ENCODE data around the gene KRTAP20-2.

The KRTAP20-2 gene

GRCh38 chr21:30676737-30677136 is 41.7 kb downstream of the KRTAP20-2 start:
- no peak for DNase-seq

- no peak for DNase-seq
These were observed 45.6 kb downstream of the KRTAP20-2 start for GRCh38 chr21:30680586-30680985.

GRCh38 chr21:30684506-30684905 is 49.5 kb downstream of the KRTAP20-2 start:
- DNase-seq, result no peak

Measured in stimulated activated naive CD4-positive, alpha-beta T cell treated with Interleukin-2 at 50 U/mL for 16 hours (primary cell).